ENCODE results near the gene AKR1D1. TPM values are rescaled to one million over a fixed set of nuclear protein-coding genes. Genes with fewer than 3 reads are reported as not detected.

The AKR1D1 gene
- total and polyA plus RNA-seq, 2 of the 13 experiments (the other 11 are each of a cell fraction or from before 2014, with no cell fraction given), result 6.9 to 37.0 TPM

- TF ChIP-seq ZNF598 (CRISPR knock-in tag; IDR thresholded peaks at IDR 0.05; ENCODE audit: borderline replicate concordance) (peak; percentile 55; the same call in 1 of the 2 replicates), ZSCAN9 (CRISPR knock-in tag; IDR thresholded peaks at IDR 0.05; ENCODE audit: borderline replicate concordance) (peak; percentile 66; the same call in 1 of the 2 replicates), SNAPC4 (CRISPR knock-in tag; IDR thresholded peaks at IDR 0.05) (no peak), MIER3 (CRISPR knock-in tag; IDR thresholded peaks at IDR 0.05; ENCODE audit: borderline replicate concordance) (peak; percentile 60; the same call in 1 of the 2 replicates), RBFOX2 (IDR thresholded peaks at IDR 0.05; ENCODE audit: low read depth, low read length) (no peak), ISL2 (CRISPR knock-in tag; IDR thresholded peaks at IDR 0.05) (no peak; the same call in 1 of the 2 replicates), ZNF282 (IDR thresholded peaks at IDR 0.05; ENCODE audit: partially characterized antibody) (no peak), ZNF687 (CRISPR knock-in tag; IDR thresholded peaks at IDR 0.05) (peak; percentile 24; the same call in 1 of the 2 replicates), ZBTB21 (CRISPR knock-in tag; IDR thresholded peaks at IDR 0.05) (no peak), SOX5 (CRISPR knock-in tag; IDR thresholded peaks at IDR 0.05; ENCODE audit: borderline replicate concordance) (peak; percentile 58; the same call in 1 of the 2 replicates), REL (CRISPR knock-in tag; conservative IDR thresholded peaks at IDR 0.05) (no peak), ZNF501 (CRISPR knock-in tag; IDR thresholded peaks at IDR 0.05) (peak; percentile 54; the same call in 1 of the 2 replicates), RCOR2 (CRISPR knock-in tag; IDR thresholded peaks at IDR 0.05) (peak; percentile 74; the same call in 1 of the 2 replicates), ZNF44 (CRISPR knock-in tag; IDR thresholded peaks at IDR 0.05) (peak; percentile 48; the same call in 1 of the 2 replicates), CSRNP2 (CRISPR knock-in tag; conservative IDR thresholded peaks at IDR 0.05; ENCODE audit: low read depth) (no peak), DMAP1 (CRISPR knock-in tag; IDR thresholded peaks at IDR 0.05) (no peak)
These were observed 85.4 kb downstream of the AKR1D1 start (continued) for GRCh38 chr7:138161600-138162081.

Data from HepG2 (cell line).